Thyroid gland (tissue), 4 donors: ENCODE measurements around the gene CDON. TPM values are rescaled to one million over a fixed set of nuclear protein-coding genes. Genes with fewer than 3 reads are reported as not detected.

Experiments used
- DNase-seq, 2 donors: peaks; one replicate each; pipeline ENCODE4 v3.0.0-alpha.2; 2019
- H3K27ac ChIP-seq, 3 donors: fragments of 200-600 bp; sonication (generic); 1 replicate in 2 of 3; 2 replicates in 1 of 3; pipeline ENCODE4 v1.5.1; 2016 to 2019; ENCODE audit warnings: mild to moderate bottlenecking in 1 of 3, moderate library complexity in 1 of 3
- H3K27me3 ChIP-seq: fragments of 200-600 bp; sonication (generic); one replicate; pipeline ENCODE4 v1.5.1; 2019
- H3K36me3 ChIP-seq, 2 donors: fragments of 200-600 bp; sonication (generic); one replicate each; pipeline ENCODE4 v1.5.1; 2016 to 2019
- H3K4me1 ChIP-seq, 2 donors: fragments of 200-600 bp; sonication (generic); one replicate each; pipeline ENCODE4 v1.5.1; 2017 to 2019
- H3K4me3 ChIP-seq, 3 donors: fragments of 200-600 bp; sonication (generic); replicated peaks in 1 of 3; 1 replicate in 2 of 3; 2 replicates in 1 of 3; pipeline ENCODE4 v1.5.1; 2016; ENCODE audit warnings: mild to moderate bottlenecking in 1 of 3
- H3K9me3 ChIP-seq: fragments of 200-600 bp; sonication (generic); one replicate; pipeline ENCODE4 v1.5.1; 2017
- POLR2A ChIP-seq, 2 donors: fragments of 450-650 bp; IDR thresholded peaks; one replicate each; pipeline ENCODE4 v1.6.1; 2017; ENCODE audit warnings: antibody characterized with exemption in 2 of 2, mild to moderate bottlenecking in 2 of 2, moderate library complexity in 1 of 2
- WGBS, 2 donors: methylation state at CpG; one replicate each; pipeline ENCODE4 v1.1.5; 2017; 5-methylcytosine and 5-hydroxymethylcytosine counted together
- intact Hi-C: fragments of 100-400 bp; cut with DNase I; formaldehyde crosslinking; loops from one replicate; pipeline ENCODE4 v1.15.1; 2023
- total RNA-seq, 4 donors: library from RNA; depleted of rRNA; stranded (reverse); fragments of >200 nt; gene quantifications; one replicate each; pipeline ENCODE4 v1.2.3, GENCODE V29; 2016
- TF ChIP-seq, protein P1 (sequence below), 6 experiments: fragments of 200-600 bp in 3 of 6; fragments of 450-650 bp in 3 of 6; sonication (generic) in 3 of 6; IDR thresholded peaks; one replicate each; pipeline ENCODE4 v1.5.1; 2016 to 2019; ENCODE audit warnings: antibody characterized with exemption in 6 of 6, mild to moderate bottlenecking in 2 of 6, inconsistent platforms in 1 of 6, moderate library complexity in 1 of 6

The CDON gene
- total RNA-seq, 4 donors from 2014 or later = 75.8 to 168 (median 108) TPM

DNA sequence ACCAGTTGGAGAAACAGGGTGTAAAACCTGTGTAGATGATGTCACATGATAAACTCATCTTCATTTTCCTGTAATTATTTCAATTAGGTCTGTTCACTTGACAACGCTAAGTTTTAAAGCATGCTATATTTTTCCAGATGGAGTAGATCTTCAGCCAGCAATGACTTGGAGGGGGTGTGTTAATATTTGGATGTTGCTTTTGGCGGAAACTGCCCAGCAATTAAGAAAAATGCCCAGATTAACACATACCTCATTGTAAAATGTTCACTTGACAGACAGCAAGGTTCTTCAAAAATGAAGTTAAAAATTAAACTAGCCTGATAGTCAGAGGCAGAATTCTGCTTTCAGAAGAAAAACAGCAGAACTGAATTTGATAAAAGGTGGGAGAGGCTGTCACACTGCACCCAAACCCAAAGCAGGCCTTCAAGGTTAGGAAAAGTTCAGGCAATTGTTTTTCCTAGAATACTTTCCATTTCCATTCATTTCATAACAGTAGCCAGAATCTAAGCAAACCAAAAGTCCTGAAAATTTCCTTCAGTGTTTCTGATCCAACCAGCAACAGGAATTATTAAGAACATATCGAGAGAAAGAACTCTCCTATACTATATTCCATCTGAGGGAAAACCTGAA, 83.8 kb downstream of the CDON start:
- H3K9me3 ChIP-seq = no peaks in the 10 kb centered on the region
- no peak for DNase-seq
- no peak for TF ChIP-seq POLR2A (IDR thresholded peaks at IDR 0.05)
- TF ChIP-seq, protein P1, sequence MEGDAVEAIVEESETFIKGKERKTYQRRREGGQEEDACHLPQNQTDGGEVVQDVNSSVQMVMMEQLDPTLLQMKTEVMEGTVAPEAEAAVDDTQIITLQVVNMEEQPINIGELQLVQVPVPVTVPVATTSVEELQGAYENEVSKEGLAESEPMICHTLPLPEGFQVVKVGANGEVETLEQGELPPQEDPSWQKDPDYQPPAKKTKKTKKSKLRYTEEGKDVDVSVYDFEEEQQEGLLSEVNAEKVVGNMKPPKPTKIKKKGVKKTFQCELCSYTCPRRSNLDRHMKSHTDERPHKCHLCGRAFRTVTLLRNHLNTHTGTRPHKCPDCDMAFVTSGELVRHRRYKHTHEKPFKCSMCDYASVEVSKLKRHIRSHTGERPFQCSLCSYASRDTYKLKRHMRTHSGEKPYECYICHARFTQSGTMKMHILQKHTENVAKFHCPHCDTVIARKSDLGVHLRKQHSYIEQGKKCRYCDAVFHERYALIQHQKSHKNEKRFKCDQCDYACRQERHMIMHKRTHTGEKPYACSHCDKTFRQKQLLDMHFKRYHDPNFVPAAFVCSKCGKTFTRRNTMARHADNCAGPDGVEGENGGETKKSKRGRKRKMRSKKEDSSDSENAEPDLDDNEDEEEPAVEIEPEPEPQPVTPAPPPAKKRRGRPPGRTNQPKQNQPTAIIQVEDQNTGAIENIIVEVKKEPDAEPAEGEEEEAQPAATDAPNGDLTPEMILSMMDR (IDR thresholded peaks at IDR 0.05) = no peak
- H3K4me1 ChIP-seq = peaks cover 0 to 10% of the 10 kb centered on the region in 2 donors
- H3K27me3 ChIP-seq = no peaks in the 10 kb centered on the region
- H3K4me3 ChIP-seq = no peak overlapping the region
- H3K27ac ChIP-seq = no peak overlapping the region
- peaks cover 10 to 19% of the 10 kb centered on the region in 2 donors for H3K36me3 ChIP-seq
- intact Hi-C loops = no loop called here
- 83% methylated on average over 3 of the region's 3 CpGs for WGBS, 2 donors

GRCh38 chr11:125978181-125978716, 84.4 kb downstream of the CDON start:
- Histone ChIP-seq H3K4me3 (no peak overlapping the region), H3K9me3 (no peaks in the 10 kb centered on the region), H3K27me3 (no peaks in the 10 kb centered on the region), H3K36me3 (peaks cover 4 to 12% of the 10 kb centered on the region in 2 donors), H3K27ac (no peak overlapping the region), H3K4me1 (peaks cover 0 to 10% of the 10 kb centered on the region in 2 donors)
- intact Hi-C loops = no loop called here
- TF ChIP-seq, protein P1 (IDR thresholded peaks at IDR 0.05) = no peak
- TF ChIP-seq POLR2A (IDR thresholded peaks at IDR 0.05) = no peak
- DNase-seq = no peak
- 79 to 91% methylated on average over 6 of the region's 6 CpGs for WGBS, 2 donors

DNA sequence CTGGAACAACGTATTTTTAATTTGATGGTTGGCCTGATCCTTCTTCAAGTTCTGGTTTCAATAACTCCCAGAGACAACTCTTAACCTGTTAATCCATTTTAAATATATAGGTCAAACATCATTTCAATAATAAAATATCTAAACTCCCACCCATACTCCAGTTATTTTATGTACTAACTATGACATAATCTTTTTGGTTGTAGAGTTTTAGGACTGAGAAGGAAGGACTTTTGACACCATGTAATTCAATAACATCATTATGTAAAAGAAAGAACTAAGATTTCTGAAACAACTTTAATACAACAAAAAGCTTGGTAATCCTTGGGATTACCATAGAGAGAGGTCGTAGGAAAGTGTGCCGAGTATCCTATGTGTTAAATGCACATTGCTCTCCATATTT, 85.3 kb downstream of the CDON start:
- Histone ChIP-seq H3K4me3 (no peak overlapping the region), H3K36me3 (peaks cover 0 to 7% of the 10 kb centered on the region in 2 donors), H3K4me1 (peaks cover 0 to 10% of the 10 kb centered on the region in 2 donors), H3K27me3 (no peaks in the 10 kb centered on the region), H3K9me3 (no peaks in the 10 kb centered on the region), H3K27ac (no peak overlapping the region)
- TF ChIP-seq, protein P1 (IDR thresholded peaks at IDR 0.05) = no peak
- TF ChIP-seq POLR2A (IDR thresholded peaks at IDR 0.05) = no peak
- WGBS, 2 donors = 72 to 79% methylated on average over 3 of the region's 3 CpGs
- DNase-seq = no peak
- intact Hi-C loops = no loop called here

DNA sequence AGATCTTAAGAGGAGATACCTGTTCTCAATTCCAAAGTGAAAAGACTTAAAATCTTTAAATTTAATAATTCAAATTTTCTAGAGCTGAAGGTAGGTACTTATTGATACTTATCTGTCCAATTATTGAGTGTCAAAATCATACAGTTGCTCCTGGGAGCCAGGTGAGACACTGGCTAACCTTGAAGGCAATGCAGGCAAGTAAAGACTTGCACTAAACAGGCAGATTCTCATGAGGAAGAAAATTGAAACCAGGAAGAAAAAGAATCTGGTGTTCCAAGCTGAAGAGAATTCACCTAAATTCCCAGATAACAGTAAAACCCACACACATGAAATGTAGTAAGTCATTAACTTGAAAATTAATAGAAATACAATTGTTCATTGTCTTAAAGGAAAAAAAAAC, 86.5 kb downstream of the CDON start:
- TF ChIP-seq, protein P1 (IDR thresholded peaks at IDR 0.05) = no peak
- TF ChIP-seq POLR2A (IDR thresholded peaks at IDR 0.05) = no peak
- no peaks in the 10 kb centered on the region for H3K9me3 ChIP-seq
- H3K27me3 ChIP-seq = no peaks in the 10 kb centered on the region
- H3K4me1 ChIP-seq = peaks cover 0 to 10% of the 10 kb centered on the region in 2 donors
- no peak overlapping the region for H3K4me3 ChIP-seq
- DNase-seq = no peak
- H3K27ac ChIP-seq = peak overlapping the region in 1 of 3 donors; percentile 48
- peaks cover 0 to 7% of the 10 kb centered on the region in 2 donors for H3K36me3 ChIP-seq
- intact Hi-C loops = no loop called here

DNA sequence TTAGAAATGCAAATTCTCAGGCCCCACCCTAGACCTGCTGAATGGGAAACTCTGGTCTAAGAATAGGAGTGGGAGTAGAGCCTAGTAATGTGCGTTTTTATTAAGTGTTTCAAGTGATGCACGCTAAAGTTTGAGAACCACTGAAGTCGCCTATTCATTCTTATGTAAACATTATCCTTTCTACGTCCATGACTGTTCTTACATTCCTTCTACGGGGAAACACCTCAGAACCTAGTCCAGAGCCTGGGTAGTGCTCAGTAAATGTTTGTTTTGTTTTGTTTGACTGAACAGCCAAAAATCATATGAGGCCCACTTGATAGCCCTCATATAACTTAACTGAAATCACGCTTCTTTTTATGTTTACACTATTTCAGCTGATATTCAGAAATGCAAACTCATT, 87.0 kb downstream of the CDON start:
- no peak for DNase-seq
- Histone ChIP-seq H3K9me3 (no peaks in the 10 kb centered on the region), H3K27me3 (no peaks in the 10 kb centered on the region), H3K4me3 (no peak overlapping the region), H3K27ac (peak overlapping the region in 2 of 3 donors; percentile 48 to 50), H3K36me3 (peaks cover 0 to 6% of the 10 kb centered on the region in 2 donors), H3K4me1 (peaks cover 0 to 10% of the 10 kb centered on the region in 2 donors)
- intact Hi-C loops = no loop called here
- no peak for TF ChIP-seq POLR2A (IDR thresholded peaks at IDR 0.05)
- TF ChIP-seq, protein P1 (IDR thresholded peaks at IDR 0.05) = no peak
- 40 to 52% methylated on average over 6 of the region's 6 CpGs for WGBS, 2 donors
